ENCODE measurements around the gene KCNK17.

KCNK17 gene

GRCh38 chr6:39274471-39274870 is 39.7 kb downstream of the KCNK17 start:
- FAIRE-seq (no peak), DNase-seq (ENCODE audit: insufficient read length, low spot score) (no peak)

DNA sequence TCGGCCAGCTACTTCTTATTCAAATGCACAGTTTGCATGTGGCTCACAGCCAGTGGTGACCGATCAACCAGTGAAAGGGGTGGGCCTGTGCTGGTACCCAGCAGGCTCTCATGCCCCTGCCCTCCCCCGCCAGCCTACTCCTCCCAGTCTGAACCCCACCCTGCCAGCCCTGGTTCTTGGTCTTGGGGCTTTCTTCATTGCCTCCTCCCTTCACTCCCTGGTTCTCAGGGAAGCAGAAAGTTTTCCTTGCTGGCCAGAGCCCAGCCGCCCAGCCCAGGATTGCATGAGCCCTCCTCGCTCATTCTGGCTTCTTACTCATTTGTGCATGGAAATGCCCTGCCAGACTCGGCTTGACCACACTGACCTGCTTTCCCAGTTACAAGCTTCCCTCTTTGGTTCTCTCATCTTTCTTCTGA is 40.8 kb downstream of the KCNK17 start:
- no peak for DNase-seq (ENCODE audit: insufficient read length, low spot score)

DNA sequence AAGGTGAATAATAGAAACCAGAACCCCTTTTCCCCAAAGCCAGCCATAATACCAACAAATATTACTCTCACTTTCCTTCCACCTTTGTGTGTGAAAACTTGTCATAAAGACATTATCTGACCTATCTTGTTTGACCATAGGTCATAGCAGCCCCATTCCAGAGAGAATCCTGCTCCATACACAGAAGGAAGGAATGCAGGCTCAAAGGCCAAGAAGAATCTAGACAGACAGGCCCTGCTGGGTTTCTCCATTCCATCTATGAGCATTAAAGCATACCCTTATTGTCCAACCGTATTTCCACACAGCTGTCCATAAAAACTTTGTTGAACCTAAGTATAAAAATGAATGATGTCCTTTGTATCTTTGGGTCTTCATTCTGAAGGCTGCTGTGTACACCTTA is 44.3 kb downstream of the KCNK17 start:
- FAIRE-seq (no peak), DNase-seq (ENCODE audit: insufficient read length, low spot score) (no peak)

More for the DNA sequence above, 40.8 kb downstream of the KCNK17 start:
- FAIRE-seq: no peak

GRCh38 chr6:39268721-39269120 is 45.5 kb downstream of the KCNK17 start:
- FAIRE-seq: no peak

GRCh38 chr6:39268171-39268570 is 46.0 kb downstream of the KCNK17 start:
- no peak for FAIRE-seq
- DNase-seq (ENCODE audit: insufficient read length, low spot score): no peak

More at GRCh38 chr6:39268721-39269120, 45.5 kb downstream of the KCNK17 start:
- DNase-seq (ENCODE audit: insufficient read length, low spot score): no peak

GRCh38 chr6:39266782-39267355 is 47.4 kb downstream of the KCNK17 start:
- FAIRE-seq: no peak

GRCh38 chr6:39266375-39266774 is 47.8 kb downstream of the KCNK17 start:
- FAIRE-seq: no peak
- DNase-seq (ENCODE audit: insufficient read length, low spot score): no peak

More at GRCh38 chr6:39266782-39267355, 47.4 kb downstream of the KCNK17 start:
- no peak for DNase-seq (ENCODE audit: insufficient read length, low spot score)

GRCh38 chr6:39263303-39264037 is 50.7 kb downstream of the KCNK17 start:
- FAIRE-seq (no peak), DNase-seq (ENCODE audit: insufficient read length, low spot score) (no peak)

GRCh38 chr6:39261751-39262150 is 52.5 kb downstream of the KCNK17 start:
- DNase-seq (ENCODE audit: insufficient read length, low spot score): no peak
- FAIRE-seq: no peak

GRCh38 chr6:39260953-39261352 is 53.3 kb downstream of the KCNK17 start:
- FAIRE-seq: no peak

DNA sequence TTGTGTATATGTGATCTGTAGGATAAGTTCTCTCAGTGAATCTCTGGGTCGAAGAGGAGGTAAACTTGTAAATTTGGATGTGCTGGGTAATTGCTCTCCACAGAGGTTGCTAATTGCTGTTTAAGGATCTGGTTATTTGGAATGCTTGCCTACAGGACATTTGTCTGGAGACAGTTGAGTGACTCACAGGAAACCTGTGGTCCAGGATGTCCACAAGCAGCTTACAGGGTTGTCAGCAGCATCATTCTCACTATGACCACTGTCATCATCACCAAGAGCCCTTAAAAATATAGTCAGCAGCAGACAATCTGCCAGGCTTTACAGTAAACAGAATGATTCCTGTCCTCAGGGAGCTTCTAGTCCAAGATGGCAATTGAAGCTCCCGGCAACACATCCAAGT is 53.8 kb downstream of the KCNK17 start:
- no peak for DNase-seq (ENCODE audit: insufficient read length, low spot score)
- FAIRE-seq: no peak

More at GRCh38 chr6:39260953-39261352, 53.3 kb downstream of the KCNK17 start:
- no peak for DNase-seq (ENCODE audit: insufficient read length, low spot score)

- DNase-seq (ENCODE audit: insufficient read length, low spot score): no peak
- FAIRE-seq: no peak
These were observed 57.8 kb downstream of the KCNK17 start for GRCh38 chr6:39256294-39256940.

GRCh38 chr6:39254999-39255535 is 59.2 kb downstream of the KCNK17 start:
- no peak for FAIRE-seq
- DNase-seq (ENCODE audit: insufficient read length, low spot score): no peak

- DNase-seq (ENCODE audit: insufficient read length, low spot score) (no peak), FAIRE-seq (no peak)
These were observed 62.8 kb downstream of the KCNK17 start for GRCh38 chr6:39251406-39251805.

DNA sequence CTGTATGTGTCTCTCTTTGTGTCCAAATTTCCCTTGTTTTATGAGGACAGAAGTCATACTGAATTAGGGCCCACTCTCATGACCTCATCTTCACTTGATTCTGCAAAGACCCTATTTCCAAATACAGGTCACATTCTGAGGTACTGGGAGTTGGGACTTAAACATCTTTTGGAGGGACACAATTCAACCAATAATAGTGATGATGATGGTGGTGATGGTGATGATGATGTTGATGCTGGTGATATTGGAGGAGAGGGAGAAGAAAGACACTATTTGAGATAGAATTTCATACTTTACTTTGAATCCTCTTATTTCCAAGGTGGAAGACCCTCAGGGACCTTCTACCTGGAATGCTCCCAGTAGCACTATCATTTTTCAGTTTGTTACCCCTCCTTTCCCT is 63.7 kb downstream of the KCNK17 start:
- FAIRE-seq: no peak
- DNase-seq (ENCODE audit: insufficient read length, low spot score): no peak

GRCh38 chr6:39249278-39249677 is 64.9 kb downstream of the KCNK17 start:
- DNase-seq (ENCODE audit: insufficient read length, low spot score) (no peak), FAIRE-seq (no peak)

Measured in GM19239 (cell line).